Activated CD8-positive, alpha-beta T cell treated with anti-CD3 and anti-CD28 coated beads for 36 hours (primary cell): ENCODE results near the gene FAM83C. TPM values are rescaled to one million over a fixed set of nuclear protein-coding genes. Genes with fewer than 3 reads are reported as not detected.
A peak's percentile ranks its signal among the peaks of the same experiment; 100 is the strongest.

Experiments
- ATAC-seq: fragments of 200-7000 bp; cut with Tn5 transposase; one replicate; pipeline ENCODE4 v1.10.0; 2021; ENCODE audit warnings: mild to moderate bottlenecking, moderate library complexity
- CTCF ChIA-PET: fragments of 350-600 bp; sonication (Branson Sonifier 250); formaldehyde crosslinking; loops from one replicate; lab custom pipeline; 2021; ENCODE audit warnings: antibody characterized with exemption; lab: Charles Lee
- POLR2A ChIA-PET: fragments of 350-600 bp; sonication (Branson Sonifier 250); formaldehyde crosslinking; loops from one replicate; lab custom pipeline; 2021; ENCODE audit warnings: antibody characterized with exemption; lab: Charles Lee
- DNase-seq: peaks from one replicate; pipeline ENCODE4 v3.0.0-alpha.2; 2020
- H3K27ac Mint-ChIP-seq: one replicate; pipeline ENCODE4 v1.8.0; 2021; ENCODE audit warnings: mild to moderate bottlenecking, mixed read lengths
- H3K27me3 Mint-ChIP-seq: one replicate; pipeline ENCODE4 v1.8.0; 2021; ENCODE audit warnings: mixed read lengths
- H3K36me3 Mint-ChIP-seq: one replicate; pipeline ENCODE4 v1.8.0; 2021; ENCODE audit warnings: low read depth, mixed read lengths
- H3K4me1 Mint-ChIP-seq: one replicate; pipeline ENCODE4 v1.8.0; 2021; ENCODE audit warnings: low read depth, mixed read lengths
- H3K4me3 Mint-ChIP-seq: one replicate; pipeline ENCODE4 v1.8.0; 2021; ENCODE audit warnings: mild to moderate bottlenecking, moderate library complexity, mixed read lengths
- H3K9me3 Mint-ChIP-seq: one replicate; pipeline ENCODE4 v1.8.0; 2021; ENCODE audit warnings: mixed read lengths
- CTCF ChIP-seq: fragments of 200-600 bp; IDR thresholded peaks from one replicate; pipeline ENCODE4 v1.8.0; 2022; ENCODE audit warnings: antibody characterized with exemption, mild to moderate bottlenecking
- intact Hi-C: fragments of 100-400 bp; cut with micrococcal nuclease; formaldehyde crosslinking; loops from one replicate; pipeline ENCODE4 v1.10.0; 2022
- total RNA-seq, 2 experiments: library from RNA; stranded (reverse); gene quantifications; one replicate each; pipeline ENCODE4 v1.2.3, GENCODE V29; 2021

The FAM83C gene
- total RNA-seq, 2 experiments from 2014 or later = not detected

- Mint-ChIP-seq H3K27ac (peak overlapping the region; percentile 67), H3K9me3 (no peaks in the 10 kb centered on the region)
- intact Hi-C loops = no loop called here
Observed at GRCh38 chr20:35328689-35329088, 36.5 kb upstream of the FAM83C start.

GRCh38 chr20:35328095-35328685 is 36.0 kb upstream of the FAM83C start:
- no peaks in the 10 kb centered on the region for H3K27me3 Mint-ChIP-seq
- peaks cover 50% of the 10 kb centered on the region for H3K4me1 Mint-ChIP-seq
- POLR2A ChIA-PET = interaction anchor here (2.1 kb wide), 1 partner anchor 126 kb away, joined by 6 read pairs; the partner anchor contains the start of gene CEP250
- intact Hi-C loops = no loop called here
- peak overlapping the region; percentile 67 for H3K27ac Mint-ChIP-seq
- H3K4me3 Mint-ChIP-seq = no peak overlapping the region
- TF ChIP-seq CTCF = no peak
- H3K36me3 Mint-ChIP-seq = peaks cover 6% of the 10 kb centered on the region
- DNase-seq (no peak), ATAC-seq (peak; percentile 47)
- CTCF ChIA-PET = interaction anchor here (1.6 to 4.6 kb wide), 4 partner anchors 10 to 25 kb away, joined by 4 to 91 read pairs (median 34); no protein-coding TSS in a partner anchor
- H3K9me3 Mint-ChIP-seq = no peaks in the 10 kb centered on the region

More at GRCh38 chr20:35328689-35329088, 36.5 kb upstream of the FAM83C start:
- no peak for ATAC-seq
- H3K27me3 Mint-ChIP-seq = no peaks in the 10 kb centered on the region
- H3K4me3 Mint-ChIP-seq = no peak overlapping the region
- H3K4me1 Mint-ChIP-seq = peaks cover 45% of the 10 kb centered on the region
- ChIA-PET POLR2A (interaction anchor here (0.6 to 2.1 kb wide), 3 partner anchors 10 to 126 kb away, joined by 4 to 6 read pairs (median 4); partner anchors contain the start of gene CEP250), CTCF (interaction anchor here (0.8 to 4.6 kb wide), 10 partner anchors 10 to 184 kb away, joined by 3 to 91 read pairs (median 4); no protein-coding TSS in a partner anchor)
- TF ChIP-seq CTCF = no peak
- DNase-seq = no peak
- H3K36me3 Mint-ChIP-seq = peaks cover 4% of the 10 kb centered on the region

- H3K36me3 Mint-ChIP-seq = peaks cover 5% of the 10 kb centered on the region
- no peaks in the 10 kb centered on the region for H3K27me3 Mint-ChIP-seq
- TF ChIP-seq CTCF = no peak
- peaks cover 52% of the 10 kb centered on the region for H3K4me1 Mint-ChIP-seq
- peak overlapping the region; percentile 67 for H3K27ac Mint-ChIP-seq
- no peak for ATAC-seq
- intact Hi-C loops = no loop called here
- POLR2A ChIA-PET = interaction anchor here (1.2 kb wide), 1 partner anchor 22 kb away, joined by 3 read pairs; no protein-coding TSS in a partner anchor
- DNase-seq = no peak
- no peaks in the 10 kb centered on the region for H3K9me3 Mint-ChIP-seq
- CTCF ChIA-PET = interaction anchor here (1.0 kb wide), 1 partner anchor 11 kb away, joined by 3 read pairs; no protein-coding TSS in a partner anchor
- no peak overlapping the region for H3K4me3 Mint-ChIP-seq
Observed at GRCh38 chr20:35327074-35327976, 35.1 kb upstream of the FAM83C start.

- POLR2A ChIA-PET = interaction anchor here (0.6 to 1.2 kb wide), 2 partner anchors 21 to 42 kb away, joined by 3 read pairs; no protein-coding TSS in a partner anchor
- Mint-ChIP-seq H3K36me3 (peaks cover 4% of the 10 kb centered on the region), H3K4me3 (no peak overlapping the region), H3K4me1 (peaks cover 51% of the 10 kb centered on the region), H3K27ac (peak overlapping the region; percentile 30), H3K27me3 (no peaks in the 10 kb centered on the region), H3K9me3 (no peaks in the 10 kb centered on the region)
- CTCF ChIA-PET = interaction anchor here (1.0 kb wide), 1 partner anchor 10 kb away, joined by 3 read pairs; no protein-coding TSS in a partner anchor
- no peak for DNase-seq
- intact Hi-C loops = no loop called here
- no peak for TF ChIP-seq CTCF
- ATAC-seq = no peak
Observed at GRCh38 chr20:35326740-35327073, 34.5 kb upstream of the FAM83C start.
